ENCODE measurements around the gene RBBP7. TPM values are rescaled to one million over a fixed set of nuclear protein-coding genes. Genes with fewer than 3 reads are reported as not detected.

Gene RBBP7
- total and polyA plus RNA-seq, 2 of the 8 experiments (the other 6 are each of a cell fraction or from before 2014, with no cell fraction given) = 107 to 138 TPM

- Histone ChIP-seq H3K79me1 (ENCODE audit: low read depth, low read length) (peaks cover 2% of the 10 kb centered on the region; the same call in 1 of the 2 replicates), H4K8ac (ENCODE audit: extremely low read depth, insufficient read depth, low read length) (no peak overlapping the region), H3K9ac (replicated peaks in 1 of 4; ENCODE audit: extremely low read depth in 1 of 4, low read depth in 3 of 4, low read length in 3 of 4) (no peak overlapping the region), H3K14ac (ENCODE audit: insufficient read length) (no peak overlapping the region), H2BK15ac (ENCODE audit: low read length) (no peak overlapping the region), H3K18ac (ENCODE audit: extremely low read depth, low read length) (no peak overlapping the region), H3K36me3 (ENCODE audit: control insufficient read depth in 2 of 4, insufficient read depth in 4 of 4, low read length in 3 of 4) (peaks cover 2 to 69% (median 43%) of the 10 kb centered on the region in 4 experiments; a peak in 6 of 8 replicates), H3K4me3 (ENCODE audit: extremely low read depth in 1 of 4, insufficient read depth in 2 of 4, low read depth in 3 of 4, low read length in 4 of 4) (no peak overlapping the region), H3K27ac (ENCODE audit: low read depth, low read length) (no peak overlapping the region), H4K5ac (ENCODE audit: insufficient read length, low read depth, low read length) (no peak overlapping the region), H3K4me2 (ENCODE audit: insufficient read depth in 1 of 2, low read depth in 2 of 2, low read length in 2 of 2) (no peak overlapping the region), H3K4ac (replicated peaks; ENCODE audit: insufficient read length, low read depth, low read length) (no peak overlapping the region), H4K91ac (replicated peaks; ENCODE audit: insufficient read length, low read length) (no peak overlapping the region), H2BK5ac (ENCODE audit: low read depth, low read length) (no peak overlapping the region), H2BK20ac (ENCODE audit: low read length) (no peak overlapping the region), H2AK5ac (ENCODE audit: low read depth, low read length) (no peak overlapping the region), H3K56ac (replicated peaks; ENCODE audit: insufficient read length, low read depth, low read length) (no peak overlapping the region), H3K9me3 (ENCODE audit: insufficient read depth in 2 of 2, low read depth in 1 of 2, low read length in 1 of 2) (no peaks in the 10 kb centered on the region), H3K23ac (ENCODE audit: insufficient read length) (no peak overlapping the region), H2AFZ (ENCODE audit: low read length) (no peak overlapping the region), H3K27me3 (replicated peaks in 1 of 4; ENCODE audit: control insufficient read depth in 3 of 4, extremely low read depth in 1 of 4, insufficient read depth in 3 of 4, low read length in 3 of 4) (no peaks in the 10 kb centered on the region), H4K20me1 (replicated peaks in 1 of 2; ENCODE audit: control insufficient read depth in 1 of 2, insufficient read depth in 2 of 2, low read length in 2 of 2) (peaks cover 0 to 9% of the 10 kb centered on the region in 2 experiments), H3K79me2 (ENCODE audit: control insufficient read depth in 1 of 2, insufficient read depth in 2 of 2, low read length in 2 of 2) (peaks cover 0 to 48% of the 10 kb centered on the region in 2 experiments; a peak in 2 of 4 replicates), H3K23me2 (ENCODE audit: low read depth, low read length) (no peaks in the 10 kb centered on the region), H2BK12ac (ENCODE audit: low read depth, low read length) (no peak overlapping the region), H2BK120ac (replicated peaks; ENCODE audit: low read depth, low read length) (no peak overlapping the region), H3K4me1 (replicated peaks in 1 of 4; ENCODE audit: control insufficient read depth in 3 of 4, insufficient read depth in 4 of 4, low read length in 3 of 4) (no peaks in the 10 kb centered on the region)
- ChIA-PET POLR2A (ENCODE audit: partially characterized antibody) (interaction anchor here (1.5 kb wide), 1 partner anchor 12 kb away, joined by 5 read pairs; no protein-coding TSS in a partner anchor), CTCF (ENCODE audit: partially characterized antibody) (no interaction called here)
- DNase-seq (ENCODE audit: low read depth in 1 of 2, low spot score in 2 of 2) (no peak), FAIRE-seq (no peak)
- no peak for TF ChIP-seq NRF1 (IDR thresholded peaks at IDR 0.05; ENCODE audit: low read depth, low read length)
- TF ChIP-seq BACH1 (IDR thresholded peaks at IDR 0.05; ENCODE audit: low read length) = no peak
- no peak for TF ChIP-seq SIRT6 (IDR thresholded peaks at IDR 0.05; ENCODE audit: low read length)
- no peak for TF ChIP-seq TBP (IDR thresholded peaks at IDR 0.05; ENCODE audit: low read depth, low read length)
- TF ChIP-seq SRF (IDR thresholded peaks at IDR 0.05; ENCODE audit: low read depth, low read length) = no peak
- TF ChIP-seq HDAC2 (IDR thresholded peaks at IDR 0.05; ENCODE audit: borderline replicate concordance in 1 of 2, low read depth in 2 of 2, low read length in 2 of 2) = no peak
- TF ChIP-seq USF2 (IDR thresholded peaks at IDR 0.05; ENCODE audit: low read length) = no peak
- TF ChIP-seq TCF12 (IDR thresholded peaks at IDR 0.05; ENCODE audit: low read depth, low read length) = no peak
- TF ChIP-seq CREB1 (IDR thresholded peaks at IDR 0.05) = no peak
- no peak for TF ChIP-seq GABPA (IDR thresholded peaks at IDR 0.05; ENCODE audit: borderline replicate concordance, insufficient read depth, low read length)
- no peak for TF ChIP-seq SP1 (IDR thresholded peaks at IDR 0.05; ENCODE audit: low read depth, low read length)
- no peak for TF ChIP-seq GTF2F1 (IDR thresholded peaks at IDR 0.05; ENCODE audit: borderline replicate concordance, low read depth, low read length)
Measured at GRCh38 chrX:16856744-16857143, 13.4 kb downstream of the RBBP7 start.

Data from H1 (cell line).